GM23338 (cell line): ENCODE measurements around the gene SAMD11. TPM values are rescaled to one million over a fixed set of nuclear protein-coding genes. Genes with fewer than 3 reads are reported as not detected.

ENCODE experiments used
- ATAC-seq: fragments of 200-7000 bp; cut with Tn5 transposase; 3 replicates; pipeline ENCODE4 v1.9.1; 2020
- DNase-seq: peaks from one replicate; pipeline ENCODE4 v3.0.0-alpha.2; 2015; ENCODE audit warnings: low spot score
- H2AFZ ChIP-seq: fragments of 200-600 bp; sonication (generic); 2 replicates; pipeline ENCODE4 v1.8.0; 2016; ENCODE audit warnings: antibody characterized with exemption, mild to moderate bottlenecking, moderate library complexity
- H3F3A ChIP-seq: fragments of 200-600 bp; sonication (generic); replicated peaks from 2 replicates; pipeline ENCODE4 v1.8.0; 2017; ENCODE audit warnings: antibody characterized with exemption, mixed run types, low read depth
- H3K27ac ChIP-seq: fragments of 200-600 bp; sonication (generic); 2 replicates; pipeline ENCODE4 v1.6.1; 2016; ENCODE audit warnings: low read depth
- H3K27me3 ChIP-seq: fragments of 200-600 bp; sonication (generic); 2 replicates; pipeline ENCODE4 v1.8.0; 2016; ENCODE audit warnings: mild to moderate bottlenecking, mixed run types, moderate library complexity; ENCODE audit not compliant: insufficient read depth
- H3K36me3 ChIP-seq: fragments of 200-600 bp; sonication (generic); 2 replicates; pipeline ENCODE4 v1.8.0; 2016; ENCODE audit warnings: mild to moderate bottlenecking; ENCODE audit not compliant: insufficient read depth
- H3K4me1 ChIP-seq: fragments of 200-600 bp; sonication (generic); 2 replicates; pipeline ENCODE4 v1.8.0; 2016; ENCODE audit warnings: mild to moderate bottlenecking, moderate library complexity; ENCODE audit not compliant: insufficient read depth
- H3K4me2 ChIP-seq: fragments of 200-600 bp; sonication (generic); 2 replicates; pipeline ENCODE4 v1.7.1; 2017; ENCODE audit warnings: mixed run types
- H3K4me3 ChIP-seq: fragments of 200-600 bp; sonication (generic); 2 replicates; pipeline ENCODE4 v1.6.1; 2016; ENCODE audit warnings: mixed run types
- H3K79me2 ChIP-seq: fragments of 200-600 bp; sonication (generic); replicated peaks from 2 replicates; pipeline ENCODE4 v1.8.0; 2017; ENCODE audit warnings: mild to moderate bottlenecking; ENCODE audit not compliant: insufficient read depth
- H3K9me2 ChIP-seq: fragments of 200-600 bp; sonication (generic); 2 replicates; pipeline ENCODE4 v1.8.0; 2017; ENCODE audit not compliant: insufficient read depth
- H4K20me1 ChIP-seq: fragments of 200-600 bp; sonication (generic); replicated peaks from 2 replicates; pipeline ENCODE4 v1.8.0; 2017; ENCODE audit warnings: mild to moderate bottlenecking; ENCODE audit not compliant: insufficient read depth
- H3K27ac Mint-ChIP-seq: 2 replicates; pipeline ENCODE4 v1.8.0; 2020; ENCODE audit warnings: inconsistent platforms, mild to moderate bottlenecking, moderate library complexity, mixed read lengths
- H3K27me3 Mint-ChIP-seq: 3 replicates; pipeline ENCODE4 v1.8.0; 2022; ENCODE audit warnings: low read depth, mild to moderate bottlenecking, moderate library complexity, mixed read lengths, inconsistent platforms; ENCODE audit not compliant: insufficient read depth, poor library complexity
- H3K36me3 Mint-ChIP-seq: 3 replicates; pipeline ENCODE4 v1.8.0; 2021; ENCODE audit warnings: low read depth, mild to moderate bottlenecking, inconsistent platforms, moderate library complexity, mixed read lengths
- H3K4me1 Mint-ChIP-seq: 3 replicates; pipeline ENCODE4 v1.8.0; 2020; ENCODE audit warnings: mild to moderate bottlenecking, inconsistent platforms, mixed read lengths
- H3K4me3 Mint-ChIP-seq: 3 replicates; pipeline ENCODE4 v1.8.0; 2021; ENCODE audit warnings: moderate library complexity, mild to moderate bottlenecking, inconsistent platforms, mixed read lengths
- H3K9me3 Mint-ChIP-seq: 3 replicates; pipeline ENCODE4 v1.8.0; 2020; ENCODE audit warnings: moderate library complexity, mild to moderate bottlenecking, inconsistent platforms, mixed read lengths
- CREB1 ChIP-seq: fragments of 250-450 bp; sonication (Bioruptor Pico); IDR thresholded peaks from 2 replicates; pipeline ENCODE4 v1.5.0; 2020; ENCODE audit warnings: low read depth, mild to moderate bottlenecking, moderate library complexity
- ETS1 ChIP-seq: IDR thresholded peaks from 2 replicates; pipeline ENCODE4 v1.6.1; 2016; ENCODE audit warnings: antibody characterized with exemption
- EZH2 ChIP-seq: fragments of 200-600 bp; sonication (generic); IDR thresholded peaks from one replicate; pipeline ENCODE4 v1.8.0; 2017; ENCODE audit warnings: antibody characterized with exemption, mild to moderate bottlenecking, low read depth; ENCODE audit not compliant: unreplicated experiment
- EZH2phosphoT487 ChIP-seq: fragments of 200-600 bp; sonication (generic); IDR thresholded peaks from one replicate; pipeline ENCODE4 v1.8.1; 2018; ENCODE audit warnings: antibody characterized with exemption; ENCODE audit not compliant: unreplicated experiment
- JUNB ChIP-seq: IDR thresholded peaks from one replicate; pipeline ENCODE4 v1.6.1; 2016; ENCODE audit warnings: antibody characterized with exemption; ENCODE audit not compliant: unreplicated experiment
- NANOG ChIP-seq: IDR thresholded peaks from 2 replicates; pipeline ENCODE4 v1.6.1; 2016; ENCODE audit warnings: antibody characterized with exemption, borderline replicate concordance
- POLR2AphosphoS5 ChIP-seq: IDR thresholded peaks from 2 replicates; pipeline ENCODE4 v1.6.1; 2016; ENCODE audit warnings: antibody characterized with exemption, low read depth
- STAT1 ChIP-seq: IDR thresholded peaks from one replicate; pipeline ENCODE4 v1.6.1; 2016; ENCODE audit warnings: antibody characterized with exemption; ENCODE audit not compliant: unreplicated experiment
- ZNF114 ChIP-seq: fragments of 250-450 bp; sonication (Bioruptor Pico); IDR thresholded peaks from 2 replicates; pipeline ENCODE4 v1.5.0; 2020; ENCODE audit warnings: mild to moderate bottlenecking, moderate library complexity
- ZNF331 ChIP-seq: fragments of 250-450 bp; sonication (Bioruptor Pico); IDR thresholded peaks from 2 replicates; pipeline ENCODE4 v1.5.0; 2020; ENCODE audit warnings: low read depth, mild to moderate bottlenecking, moderate library complexity
- polyA plus RNA-seq: library from polyadenylated mRNA; unstranded; fragments of >200 nt; fragmentation: Nextera tagmentation; extraction: Ambion mirVana; gene quantifications from 2 replicates; pipeline ENCODE4 v1.2.1, GENCODE V29; 2016
- total RNA-seq: library from RNA; depleted of rRNA; stranded (reverse); fragments of >200 nt; shearing (Covaris generic); gene quantifications from 2 replicates; pipeline ENCODE4 v1.2.3, GENCODE V29; 2014
- TF ChIP-seq, protein P1 (sequence below), 2 experiments: fragments of 200-600 bp in 1 of 2; sonication (generic) in 1 of 2; conservative IDR thresholded peaks; 2 replicates each; pipeline versions ENCODE4 v1.5.1 to v1.6.1; 2016 to 2017; ENCODE audit warnings: antibody characterized with exemption in 2 of 2, low read depth in 2 of 2, mild to moderate bottlenecking in 2 of 2, moderate library complexity in 1 of 2
- TF ChIP-seq, protein P2 (sequence below): IDR thresholded peaks from one replicate; pipeline ENCODE4 v1.6.1; 2018; ENCODE audit warnings: antibody characterized with exemption; ENCODE audit not compliant: unreplicated experiment
- TF ChIP-seq, protein P3 (sequence below): fragments of 250-450 bp; sonication (Bioruptor Pico); IDR thresholded peaks from 2 replicates; pipeline ENCODE4 v1.5.0; 2020; ENCODE audit warnings: mild to moderate bottlenecking, moderate library complexity

The SAMD11 gene
- total and polyA plus RNA-seq, 2 experiments from 2014 or later: 0.14 to 0.40 TPM

DNA sequence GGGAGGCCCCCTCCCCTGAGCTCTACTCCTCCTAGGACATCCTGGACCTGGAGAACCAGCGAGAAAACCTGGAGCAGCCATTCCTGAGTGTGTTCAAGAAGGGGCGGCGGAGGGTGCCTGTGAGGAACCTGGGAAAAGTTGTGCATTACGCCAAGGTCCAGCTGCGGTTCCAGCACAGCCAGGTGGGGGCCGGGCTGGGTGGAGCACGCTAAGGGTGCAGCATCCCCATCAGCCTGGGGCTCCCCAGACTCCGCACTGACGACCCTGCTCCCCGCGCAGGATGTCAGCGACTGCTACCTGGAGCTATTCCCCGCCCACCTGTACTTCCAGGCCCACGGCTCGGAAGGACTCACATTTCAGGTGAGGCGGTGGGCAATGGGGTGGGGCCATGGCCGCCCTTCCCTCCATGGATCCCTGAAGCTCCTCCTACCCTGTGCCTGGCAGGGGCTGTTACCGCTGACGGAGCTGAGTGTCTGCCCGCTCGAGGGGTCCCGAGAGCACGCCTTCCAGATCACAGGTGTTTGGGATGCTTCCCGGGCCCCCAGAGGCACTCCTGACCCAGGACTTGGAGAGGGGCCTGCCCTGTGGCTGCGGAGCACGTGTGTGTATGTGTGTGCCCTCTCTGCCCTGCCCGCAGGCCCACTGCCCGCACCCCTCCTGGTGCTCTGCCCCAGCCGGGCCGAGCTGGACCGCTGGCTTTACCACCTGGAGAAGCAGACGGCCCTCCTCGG is 46.7 kb downstream of the SAMD11 start:
- no peak overlapping the region for H3K27ac Mint-ChIP-seq
- H3K27ac ChIP-seq: no peak overlapping the region
- ATAC-seq (peak; percentile 49), DNase-seq (peak; percentile 71)
- H3K4me2 ChIP-seq: peak overlapping the region; percentile 71
- H3K36me3 ChIP-seq: no peaks in the 10 kb centered on the region
- peaks cover 7% of the 10 kb centered on the region for H3F3A ChIP-seq
- H3K27me3 Mint-ChIP-seq: peaks cover 38% of the 10 kb centered on the region
- no peaks in the 10 kb centered on the region for H3K36me3 Mint-ChIP-seq
- TF ChIP-seq ZNF114 (CRISPR knock-in tag) (no peak), STAT1 (no peak), ZNF331 (CRISPR knock-in tag) (no peak), POLR2AphosphoS5 (no peak), EZH2phosphoT487 (no peak), JUNB (no peak), EZH2 (no peak), NANOG (no peak), ETS1 (no peak), CREB1 (no peak)
- TF ChIP-seq, protein P1, sequence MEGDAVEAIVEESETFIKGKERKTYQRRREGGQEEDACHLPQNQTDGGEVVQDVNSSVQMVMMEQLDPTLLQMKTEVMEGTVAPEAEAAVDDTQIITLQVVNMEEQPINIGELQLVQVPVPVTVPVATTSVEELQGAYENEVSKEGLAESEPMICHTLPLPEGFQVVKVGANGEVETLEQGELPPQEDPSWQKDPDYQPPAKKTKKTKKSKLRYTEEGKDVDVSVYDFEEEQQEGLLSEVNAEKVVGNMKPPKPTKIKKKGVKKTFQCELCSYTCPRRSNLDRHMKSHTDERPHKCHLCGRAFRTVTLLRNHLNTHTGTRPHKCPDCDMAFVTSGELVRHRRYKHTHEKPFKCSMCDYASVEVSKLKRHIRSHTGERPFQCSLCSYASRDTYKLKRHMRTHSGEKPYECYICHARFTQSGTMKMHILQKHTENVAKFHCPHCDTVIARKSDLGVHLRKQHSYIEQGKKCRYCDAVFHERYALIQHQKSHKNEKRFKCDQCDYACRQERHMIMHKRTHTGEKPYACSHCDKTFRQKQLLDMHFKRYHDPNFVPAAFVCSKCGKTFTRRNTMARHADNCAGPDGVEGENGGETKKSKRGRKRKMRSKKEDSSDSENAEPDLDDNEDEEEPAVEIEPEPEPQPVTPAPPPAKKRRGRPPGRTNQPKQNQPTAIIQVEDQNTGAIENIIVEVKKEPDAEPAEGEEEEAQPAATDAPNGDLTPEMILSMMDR (conservative IDR thresholded peaks at IDR 0.05; ENCODE audit: low read depth in 2 of 2): no peak
- TF ChIP-seq, protein P2, sequence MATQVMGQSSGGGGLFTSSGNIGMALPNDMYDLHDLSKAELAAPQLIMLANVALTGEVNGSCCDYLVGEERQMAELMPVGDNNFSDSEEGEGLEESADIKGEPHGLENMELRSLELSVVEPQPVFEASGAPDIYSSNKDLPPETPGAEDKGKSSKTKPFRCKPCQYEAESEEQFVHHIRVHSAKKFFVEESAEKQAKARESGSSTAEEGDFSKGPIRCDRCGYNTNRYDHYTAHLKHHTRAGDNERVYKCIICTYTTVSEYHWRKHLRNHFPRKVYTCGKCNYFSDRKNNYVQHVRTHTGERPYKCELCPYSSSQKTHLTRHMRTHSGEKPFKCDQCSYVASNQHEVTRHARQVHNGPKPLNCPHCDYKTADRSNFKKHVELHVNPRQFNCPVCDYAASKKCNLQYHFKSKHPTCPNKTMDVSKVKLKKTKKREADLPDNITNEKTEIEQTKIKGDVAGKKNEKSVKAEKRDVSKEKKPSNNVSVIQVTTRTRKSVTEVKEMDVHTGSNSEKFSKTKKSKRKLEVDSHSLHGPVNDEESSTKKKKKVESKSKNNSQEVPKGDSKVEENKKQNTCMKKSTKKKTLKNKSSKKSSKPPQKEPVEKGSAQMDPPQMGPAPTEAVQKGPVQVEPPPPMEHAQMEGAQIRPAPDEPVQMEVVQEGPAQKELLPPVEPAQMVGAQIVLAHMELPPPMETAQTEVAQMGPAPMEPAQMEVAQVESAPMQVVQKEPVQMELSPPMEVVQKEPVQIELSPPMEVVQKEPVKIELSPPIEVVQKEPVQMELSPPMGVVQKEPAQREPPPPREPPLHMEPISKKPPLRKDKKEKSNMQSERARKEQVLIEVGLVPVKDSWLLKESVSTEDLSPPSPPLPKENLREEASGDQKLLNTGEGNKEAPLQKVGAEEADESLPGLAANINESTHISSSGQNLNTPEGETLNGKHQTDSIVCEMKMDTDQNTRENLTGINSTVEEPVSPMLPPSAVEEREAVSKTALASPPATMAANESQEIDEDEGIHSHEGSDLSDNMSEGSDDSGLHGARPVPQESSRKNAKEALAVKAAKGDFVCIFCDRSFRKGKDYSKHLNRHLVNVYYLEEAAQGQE: no peak
- TF ChIP-seq, protein P3, sequence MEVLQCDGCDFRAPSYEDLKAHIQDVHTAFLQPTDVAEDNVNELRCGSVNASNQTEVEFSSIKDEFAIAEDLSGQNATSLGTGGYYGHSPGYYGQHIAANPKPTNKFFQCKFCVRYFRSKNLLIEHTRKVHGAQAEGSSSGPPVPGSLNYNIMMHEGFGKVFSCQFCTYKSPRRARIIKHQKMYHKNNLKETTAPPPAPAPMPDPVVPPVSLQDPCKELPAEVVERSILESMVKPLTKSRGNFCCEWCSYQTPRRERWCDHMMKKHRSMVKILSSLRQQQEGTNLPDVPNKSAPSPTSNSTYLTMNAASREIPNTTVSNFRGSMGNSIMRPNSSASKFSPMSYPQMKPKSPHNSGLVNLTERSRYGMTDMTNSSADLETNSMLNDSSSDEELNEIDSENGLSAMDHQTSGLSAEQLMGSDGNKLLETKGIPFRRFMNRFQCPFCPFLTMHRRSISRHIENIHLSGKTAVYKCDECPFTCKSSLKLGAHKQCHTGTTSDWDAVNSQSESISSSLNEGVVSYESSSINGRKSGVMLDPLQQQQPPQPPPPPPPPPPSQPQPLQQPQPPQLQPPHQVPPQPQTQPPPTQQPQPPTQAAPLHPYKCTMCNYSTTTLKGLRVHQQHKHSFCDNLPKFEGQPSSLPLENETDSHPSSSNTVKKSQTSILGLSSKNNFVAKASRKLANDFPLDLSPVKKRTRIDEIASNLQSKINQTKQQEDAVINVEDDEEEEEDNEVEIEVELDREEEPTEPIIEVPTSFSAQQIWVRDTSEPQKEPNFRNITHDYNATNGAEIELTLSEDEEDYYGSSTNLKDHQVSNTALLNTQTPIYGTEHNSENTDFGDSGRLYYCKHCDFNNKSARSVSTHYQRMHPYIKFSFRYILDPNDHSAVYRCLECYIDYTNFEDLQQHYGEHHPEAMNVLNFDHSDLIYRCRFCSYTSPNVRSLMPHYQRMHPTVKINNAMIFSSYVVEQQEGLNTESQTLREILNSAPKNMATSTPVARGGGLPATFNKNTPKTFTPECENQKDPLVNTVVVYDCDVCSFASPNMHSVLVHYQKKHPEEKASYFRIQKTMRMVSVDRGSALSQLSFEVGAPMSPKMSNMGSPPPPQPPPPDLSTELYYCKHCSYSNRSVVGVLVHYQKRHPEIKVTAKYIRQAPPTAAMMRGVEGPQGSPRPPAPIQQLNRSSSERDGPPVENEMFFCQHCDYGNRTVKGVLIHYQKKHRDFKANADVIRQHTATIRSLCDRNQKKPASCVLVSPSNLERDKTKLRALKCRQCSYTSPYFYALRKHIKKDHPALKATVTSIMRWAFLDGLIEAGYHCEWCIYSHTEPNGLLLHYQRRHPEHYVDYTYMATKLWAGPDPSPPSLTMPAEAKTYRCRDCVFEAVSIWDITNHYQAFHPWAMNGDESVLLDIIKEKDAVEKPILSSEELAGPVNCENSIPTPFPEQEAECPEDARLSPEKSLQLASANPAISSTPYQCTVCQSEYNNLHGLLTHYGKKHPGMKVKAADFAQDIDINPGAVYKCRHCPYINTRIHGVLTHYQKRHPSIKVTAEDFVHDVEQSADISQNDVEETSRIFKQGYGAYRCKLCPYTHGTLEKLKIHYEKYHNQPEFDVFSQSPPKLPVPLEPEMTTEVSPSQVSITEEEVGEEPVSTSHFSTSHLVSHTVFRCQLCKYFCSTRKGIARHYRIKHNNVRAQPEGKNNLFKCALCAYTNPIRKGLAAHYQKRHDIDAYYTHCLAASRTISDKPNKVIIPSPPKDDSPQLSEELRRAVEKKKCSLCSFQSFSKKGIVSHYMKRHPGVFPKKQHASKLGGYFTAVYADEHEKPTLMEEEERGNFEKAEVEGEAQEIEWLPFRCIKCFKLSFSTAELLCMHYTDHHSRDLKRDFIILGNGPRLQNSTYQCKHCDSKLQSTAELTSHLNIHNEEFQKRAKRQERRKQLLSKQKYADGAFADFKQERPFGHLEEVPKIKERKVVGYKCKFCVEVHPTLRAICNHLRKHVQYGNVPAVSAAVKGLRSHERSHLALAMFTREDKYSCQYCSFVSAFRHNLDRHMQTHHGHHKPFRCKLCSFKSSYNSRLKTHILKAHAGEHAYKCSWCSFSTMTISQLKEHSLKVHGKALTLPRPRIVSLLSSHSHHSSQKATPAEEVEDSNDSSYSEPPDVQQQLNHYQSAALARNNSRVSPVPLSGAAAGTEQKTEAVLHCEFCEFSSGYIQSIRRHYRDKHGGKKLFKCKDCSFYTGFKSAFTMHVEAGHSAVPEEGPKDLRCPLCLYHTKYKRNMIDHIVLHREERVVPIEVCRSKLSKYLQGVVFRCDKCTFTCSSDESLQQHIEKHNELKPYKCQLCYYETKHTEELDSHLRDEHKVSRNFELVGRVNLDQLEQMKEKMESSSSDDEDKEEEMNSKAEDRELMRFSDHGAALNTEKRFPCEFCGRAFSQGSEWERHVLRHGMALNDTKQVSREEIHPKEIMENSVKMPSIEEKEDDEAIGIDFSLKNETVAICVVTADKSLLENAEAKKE (CRISPR knock-in tag): no peak
- H3K79me2 ChIP-seq: no peaks in the 10 kb centered on the region
- H3K4me3 ChIP-seq: peak overlapping the region; percentile 41; the same call in 1 of the 2 replicates
- 0 out of 2 replicates have a peak, but pooled peaks cover 2% of the 10 kb centered on the region for H4K20me1 ChIP-seq
- no peaks in the 10 kb centered on the region for H3K9me3 Mint-ChIP-seq
- no peaks in the 10 kb centered on the region; the same call in 1 of the 2 replicates for H3K4me1 ChIP-seq
- H3K4me1 Mint-ChIP-seq: no peaks in the 10 kb centered on the region; the same call in 2 of the 3 replicates
- peak overlapping the region; percentile 36; the same call in 1 of the 3 replicates for H3K4me3 Mint-ChIP-seq
- H3K27me3 ChIP-seq: peaks cover 40% of the 10 kb centered on the region
- no peak overlapping the region for H2AFZ ChIP-seq
- no peaks in the 10 kb centered on the region for H3K9me2 ChIP-seq
